T1000 (cell line): ENCODE results near the gene DDX17.

Source experiments
- DNase-seq: peaks from one replicate; lab custom pipeline; 2025; ENCODE audit warnings: mixed read lengths; lab: John Stamatoyannopoulos, UW

Gene DDX17

DNA sequence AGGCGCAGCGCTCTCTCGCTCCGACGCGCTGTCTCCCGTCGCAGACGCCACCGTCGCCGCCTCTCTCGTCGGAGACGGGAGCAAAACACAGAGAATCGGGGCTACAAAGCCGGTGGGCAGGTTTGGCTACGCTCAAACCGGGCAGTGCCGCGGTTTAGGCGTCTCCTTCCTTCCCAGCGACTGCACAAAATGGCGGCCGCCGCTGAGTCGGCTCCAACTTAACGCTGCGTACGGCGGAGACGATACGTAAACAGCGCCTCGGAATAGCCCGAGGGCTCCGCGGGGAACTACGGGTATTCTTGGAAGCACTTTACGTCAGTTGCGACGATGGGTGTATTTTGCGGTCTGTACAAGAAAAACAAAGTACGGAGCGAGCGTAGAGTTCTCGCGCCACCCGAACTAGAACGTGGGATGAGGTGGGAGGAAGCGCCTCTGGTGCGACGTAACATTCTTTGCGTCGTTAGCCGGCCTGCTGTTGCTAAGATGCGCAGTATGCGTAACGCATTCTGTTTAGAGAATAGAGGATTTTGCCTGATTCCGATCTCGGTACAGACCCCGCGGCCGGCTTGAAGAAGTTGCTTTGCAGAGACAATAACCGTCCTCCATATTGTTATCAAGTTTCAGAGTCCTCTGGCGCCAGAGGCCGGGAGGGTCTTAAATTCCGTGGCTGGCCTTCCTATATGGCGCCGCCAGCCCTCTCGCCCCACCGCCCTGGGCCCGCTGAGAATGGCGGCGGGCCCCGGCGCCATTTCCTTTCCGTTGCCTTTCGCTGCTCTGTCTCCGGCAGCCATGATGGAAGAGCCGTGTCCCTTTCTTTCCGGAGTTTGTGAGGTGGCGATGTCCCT lies at the start of gene DDX17:
TSS of gene DDX17 (minus strand) at position 194 of the 845 bp plus-strand sequence.
- peak; percentile 89 for DNase-seq

DNA sequence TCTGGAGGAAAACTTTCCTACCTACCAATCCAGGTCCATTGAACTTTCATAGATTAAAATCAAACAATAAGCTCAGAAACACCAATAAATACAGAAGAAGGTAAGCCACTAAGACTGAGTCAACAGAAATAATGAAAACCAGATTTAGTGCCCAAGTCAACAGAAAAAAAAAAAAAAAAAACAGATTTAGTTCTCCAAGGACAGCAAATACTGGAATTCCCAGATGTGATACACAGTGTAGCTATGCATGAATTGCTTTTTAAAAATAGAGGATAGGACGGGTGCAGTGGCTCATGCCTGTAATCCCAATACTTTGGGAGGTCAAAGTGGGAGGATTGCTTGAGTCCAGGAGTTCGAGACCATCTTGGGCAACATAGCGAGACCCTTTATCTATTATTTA lies 48.2 kb upstream of the DDX17 start:
- no peak for DNase-seq

DNA sequence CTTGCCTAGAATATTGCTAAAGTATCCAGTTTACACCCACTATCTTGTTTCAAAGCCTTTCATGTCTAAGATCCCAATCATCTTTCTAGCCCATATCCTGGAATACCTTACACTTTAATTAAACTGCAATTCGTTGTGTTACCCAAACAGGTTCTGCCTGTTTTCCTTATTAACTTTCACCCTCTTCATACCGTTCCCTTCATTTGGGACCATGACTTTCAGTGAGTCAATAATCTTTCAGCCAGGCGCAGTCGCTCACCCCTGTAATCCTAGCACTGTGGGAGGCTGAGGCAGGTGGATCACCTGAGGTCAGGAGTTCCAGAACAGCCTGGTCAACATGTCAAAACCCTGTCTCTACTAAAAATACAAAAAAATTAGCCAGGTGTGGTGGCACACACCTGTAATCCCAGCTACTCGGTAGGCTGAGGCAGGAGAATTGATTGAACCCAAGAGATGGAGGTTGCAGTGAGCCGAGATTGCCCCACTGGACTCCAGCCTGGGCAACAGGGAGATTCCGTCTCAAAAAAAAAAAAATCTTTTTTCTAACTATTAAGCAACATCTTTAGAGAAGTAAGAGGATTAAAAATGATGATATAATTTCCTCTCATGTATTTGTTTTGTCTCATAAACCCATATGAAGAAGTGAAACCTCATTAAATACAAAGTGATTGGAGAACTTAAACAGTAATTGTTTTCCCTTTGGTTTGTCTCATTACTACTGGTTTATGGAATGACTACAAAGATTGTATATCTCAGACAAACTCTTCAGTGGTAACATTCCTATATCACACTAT lies 43.2 kb upstream of the DDX17 start:
- DNase-seq, result no peak

DNA sequence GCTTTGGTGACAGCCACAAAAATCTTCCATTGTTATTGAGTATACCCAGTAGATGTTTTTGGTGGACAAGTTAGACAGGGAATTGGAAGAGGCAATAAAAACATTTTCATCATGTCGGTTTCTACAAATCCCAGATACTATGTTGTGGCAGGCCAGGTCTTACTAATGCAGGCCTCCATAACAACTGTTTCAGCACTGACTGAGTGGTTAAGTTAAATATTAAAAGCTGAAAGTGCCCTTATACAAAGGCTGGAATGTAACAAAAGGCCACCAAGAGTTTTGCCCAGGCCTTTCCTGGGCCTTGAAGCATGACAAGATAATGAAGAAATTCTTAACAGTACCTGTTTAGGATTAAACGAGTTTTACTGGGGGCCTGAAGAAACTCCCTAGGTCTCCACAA lies 34.6 kb upstream of the DDX17 start:
- DNase-seq, result no peak

DNA sequence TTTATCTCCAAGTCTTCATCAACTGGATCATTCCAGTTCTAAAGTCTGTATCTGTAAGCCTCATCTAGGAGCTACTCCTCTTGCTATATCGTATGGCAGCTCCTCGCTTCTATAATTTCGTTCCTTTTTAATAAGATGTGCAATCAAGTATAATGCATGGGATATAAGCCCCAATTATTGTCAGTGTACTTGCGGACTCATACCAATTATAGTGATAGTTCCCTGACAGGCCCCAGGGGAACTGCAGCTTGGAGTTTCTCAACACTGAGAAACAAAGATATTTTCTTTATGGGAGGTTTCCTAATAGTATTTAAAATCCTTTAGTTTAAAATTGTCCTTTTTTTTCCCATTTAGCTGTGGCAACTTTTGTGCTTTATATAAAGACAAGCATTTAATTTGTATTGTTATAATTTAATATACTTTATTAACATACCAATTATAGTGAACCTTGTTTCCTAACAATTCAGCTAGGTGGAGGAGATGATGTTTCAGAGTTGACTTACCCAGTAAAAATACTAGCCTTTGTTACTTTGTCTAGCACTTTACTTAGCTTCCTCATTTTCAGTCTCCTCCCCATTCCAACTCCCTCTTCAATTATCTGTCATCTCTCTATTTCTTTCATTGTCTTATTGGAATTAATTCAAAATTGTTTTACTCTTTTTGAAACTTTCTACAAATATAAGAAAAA lies 25.3 kb upstream of the DDX17 start:
- DNase-seq, result no peak

DNA sequence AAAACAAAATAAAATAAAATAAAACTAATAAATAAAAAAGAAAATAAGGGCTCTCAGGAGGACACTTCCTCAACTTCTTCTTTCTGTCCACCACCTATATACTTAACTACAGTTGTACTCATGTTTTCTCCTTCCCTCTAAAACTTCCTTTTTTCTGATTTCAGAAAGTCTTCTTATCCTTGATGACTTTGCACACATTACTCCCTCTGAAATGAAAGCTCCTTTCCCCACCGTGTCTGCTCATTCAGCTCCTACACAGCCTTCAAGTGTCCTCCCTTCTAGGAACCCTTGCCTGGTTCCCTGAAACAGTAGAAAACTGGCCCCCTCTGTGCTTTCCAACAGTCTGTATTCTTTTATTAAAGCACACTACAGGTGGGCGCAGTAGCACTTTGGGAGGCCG lies 18.3 kb upstream of the DDX17 start:
- DNase-seq, result no peak

DNA sequence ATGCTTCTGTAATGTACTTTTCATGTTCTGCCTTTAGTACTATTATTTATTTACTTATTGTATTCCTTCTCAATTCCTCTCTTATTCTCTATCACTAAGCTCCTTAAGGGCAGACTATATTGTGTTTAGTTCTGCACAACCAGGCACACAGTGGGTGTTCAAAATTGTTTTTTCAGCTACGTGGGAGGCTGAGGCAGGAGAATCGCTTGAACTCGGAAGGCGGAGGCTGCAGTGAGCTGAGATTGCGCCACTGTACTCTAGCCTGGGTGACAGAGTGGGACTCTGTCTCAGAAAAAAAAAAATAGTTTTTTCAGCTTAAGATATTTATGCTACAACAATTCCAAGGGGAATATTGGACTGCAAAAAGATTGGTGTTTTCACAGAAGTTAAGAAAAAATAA lies 17.4 kb upstream of the DDX17 start:
- DNase-seq, result no peak

DNA sequence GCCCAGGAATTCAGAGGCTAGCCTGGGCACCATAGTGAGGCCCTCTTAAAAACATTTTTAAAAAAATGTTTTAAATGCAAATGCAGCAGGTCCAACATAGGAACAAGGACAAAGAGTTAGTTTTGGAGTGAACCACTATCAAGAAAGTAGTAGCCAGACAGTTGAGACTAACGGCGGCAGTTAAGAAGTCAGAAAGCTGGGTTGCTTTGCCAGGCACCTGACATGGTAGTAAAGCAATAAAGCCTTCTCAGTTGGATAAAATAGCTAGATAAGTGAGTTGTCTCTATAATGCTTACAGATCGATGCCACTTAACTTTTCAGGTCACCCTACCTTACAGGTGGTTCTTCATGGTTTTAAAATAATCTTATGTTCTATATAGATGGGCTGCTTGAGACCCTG lies 16.9 kb upstream of the DDX17 start:
- no peak for DNase-seq

DNA sequence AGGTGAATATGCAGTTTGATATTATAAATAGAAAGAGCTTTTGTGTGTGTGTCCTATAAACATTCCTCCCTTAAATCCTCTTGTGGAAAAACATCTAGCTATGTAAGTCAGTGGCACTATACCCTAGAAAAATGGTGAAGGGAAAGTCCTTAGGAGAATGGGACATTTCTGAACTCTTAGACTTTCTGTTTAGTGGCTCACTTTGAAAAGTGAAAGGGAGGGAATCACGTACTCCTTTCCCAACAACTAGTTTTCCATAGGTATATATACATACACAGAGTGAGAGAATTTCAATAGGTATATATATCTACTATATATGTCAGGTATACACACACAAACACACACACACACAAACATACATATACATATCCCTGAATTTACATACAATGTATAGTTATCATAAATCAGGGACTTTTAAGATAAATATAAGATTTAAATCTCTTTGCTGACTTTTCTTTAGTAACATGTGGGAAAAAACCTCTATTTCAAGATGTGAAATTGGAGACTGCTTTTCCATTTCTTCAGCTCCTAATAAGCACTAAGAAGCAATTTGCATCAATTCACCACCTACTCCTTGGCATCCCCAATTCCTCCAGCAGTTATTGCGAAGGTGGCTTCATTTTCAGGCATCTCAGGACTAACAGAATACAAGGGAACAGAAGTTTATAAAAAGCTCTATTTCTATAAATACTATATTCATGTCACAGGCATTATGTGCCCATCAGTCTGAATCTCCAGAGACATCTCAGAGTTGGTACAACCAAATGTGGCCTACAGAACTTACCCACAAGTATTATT lies 13.5 kb upstream of the DDX17 start:
- no peak for DNase-seq

DNA sequence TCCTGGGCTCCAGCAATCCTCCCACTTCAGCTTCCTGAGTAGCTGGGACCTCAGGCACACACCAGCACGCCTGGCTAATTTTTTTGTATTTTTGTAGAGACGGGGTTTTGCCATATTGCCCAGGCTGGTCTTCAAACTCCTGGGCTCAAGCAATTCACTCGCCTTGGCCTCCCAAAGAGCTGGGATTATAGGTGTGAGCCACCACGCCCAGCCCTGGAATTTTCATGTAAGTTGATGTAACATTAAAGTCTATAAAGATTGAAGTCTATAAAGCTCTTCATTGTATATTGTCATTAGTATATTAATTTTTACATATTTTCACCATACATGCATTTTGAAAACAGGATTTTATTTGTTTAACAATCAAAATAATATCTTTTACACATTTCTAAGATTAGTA lies 12.5 kb upstream of the DDX17 start:
- no peak for DNase-seq

DNA sequence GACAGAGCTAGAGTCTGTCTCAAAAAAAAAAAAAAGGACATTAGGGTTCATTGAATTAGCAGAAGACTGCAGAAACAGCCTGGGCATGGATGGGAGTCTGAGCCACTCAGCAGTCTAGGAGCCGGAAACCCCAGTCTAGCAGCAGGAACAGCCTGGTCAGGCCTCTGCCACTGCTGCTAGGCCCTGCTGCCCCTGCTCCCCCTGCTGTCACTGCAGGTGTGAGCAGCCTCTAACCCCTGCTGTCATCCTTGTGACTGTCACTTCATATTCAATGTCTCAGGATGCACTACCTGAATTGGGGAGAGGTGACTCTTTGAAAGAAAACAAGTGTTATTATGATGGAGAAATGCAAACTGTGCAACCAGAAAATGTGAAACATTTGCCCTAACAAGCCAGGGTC lies 7.0 kb upstream of the DDX17 start:
- no peak for DNase-seq

DNA sequence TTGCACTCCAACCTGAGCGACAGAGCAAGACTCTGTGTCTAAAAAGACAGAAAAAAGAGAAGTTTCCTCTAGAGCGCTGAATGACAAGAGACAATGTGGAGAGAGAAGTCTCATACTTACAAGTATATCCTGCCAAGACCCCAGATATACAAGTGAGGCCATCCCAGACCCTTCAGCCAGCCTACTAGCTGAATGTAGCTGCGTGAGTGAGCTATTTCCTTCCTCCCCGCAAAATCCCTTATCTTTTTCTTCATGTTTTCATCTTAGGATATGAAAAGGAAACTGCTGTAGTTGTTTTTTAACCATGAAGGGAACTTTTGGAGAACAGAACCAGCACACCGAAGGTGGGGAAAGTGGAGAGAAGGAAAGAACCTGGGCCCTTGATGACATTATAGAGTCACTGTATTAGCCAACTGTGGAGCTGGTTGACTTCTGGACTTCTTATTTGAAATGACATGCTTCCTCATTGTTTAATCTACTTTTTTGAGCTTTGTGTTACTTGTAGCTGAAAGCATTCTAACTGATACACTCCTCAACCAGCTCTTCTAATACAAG lies 4.4 kb upstream of the DDX17 start:
- DNase-seq, result no peak

DNA sequence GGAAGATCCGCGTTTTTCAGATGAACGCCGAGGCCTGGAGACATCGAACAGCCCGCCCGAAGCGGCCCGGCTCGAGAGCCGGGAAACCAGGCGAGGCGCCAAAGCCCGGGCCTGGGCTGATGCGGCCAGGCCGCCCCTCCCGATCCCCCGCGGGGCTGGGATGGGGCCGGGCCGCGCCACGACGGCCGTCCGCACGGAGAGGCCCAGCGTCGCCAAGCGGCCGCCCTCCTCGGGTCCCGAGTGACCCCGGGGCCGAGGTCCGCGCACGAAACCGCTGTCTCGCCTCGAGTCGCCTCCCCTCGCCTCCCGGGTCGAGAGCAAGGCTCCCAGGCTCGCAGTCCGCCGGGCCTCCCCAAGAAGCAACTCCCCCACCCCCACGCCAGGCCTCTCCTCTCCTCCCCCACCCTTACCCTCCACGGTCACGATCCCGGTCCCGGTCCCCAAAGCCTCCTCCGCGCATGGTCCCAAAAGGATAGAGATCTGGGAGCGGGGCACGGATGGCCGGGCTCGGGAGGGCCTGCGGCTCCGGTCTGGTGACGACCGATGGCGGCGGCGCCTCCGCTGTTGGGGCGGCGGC lies 482 bp downstream of the DDX17 start:
- DNase-seq, result peak; percentile 58

DNA sequence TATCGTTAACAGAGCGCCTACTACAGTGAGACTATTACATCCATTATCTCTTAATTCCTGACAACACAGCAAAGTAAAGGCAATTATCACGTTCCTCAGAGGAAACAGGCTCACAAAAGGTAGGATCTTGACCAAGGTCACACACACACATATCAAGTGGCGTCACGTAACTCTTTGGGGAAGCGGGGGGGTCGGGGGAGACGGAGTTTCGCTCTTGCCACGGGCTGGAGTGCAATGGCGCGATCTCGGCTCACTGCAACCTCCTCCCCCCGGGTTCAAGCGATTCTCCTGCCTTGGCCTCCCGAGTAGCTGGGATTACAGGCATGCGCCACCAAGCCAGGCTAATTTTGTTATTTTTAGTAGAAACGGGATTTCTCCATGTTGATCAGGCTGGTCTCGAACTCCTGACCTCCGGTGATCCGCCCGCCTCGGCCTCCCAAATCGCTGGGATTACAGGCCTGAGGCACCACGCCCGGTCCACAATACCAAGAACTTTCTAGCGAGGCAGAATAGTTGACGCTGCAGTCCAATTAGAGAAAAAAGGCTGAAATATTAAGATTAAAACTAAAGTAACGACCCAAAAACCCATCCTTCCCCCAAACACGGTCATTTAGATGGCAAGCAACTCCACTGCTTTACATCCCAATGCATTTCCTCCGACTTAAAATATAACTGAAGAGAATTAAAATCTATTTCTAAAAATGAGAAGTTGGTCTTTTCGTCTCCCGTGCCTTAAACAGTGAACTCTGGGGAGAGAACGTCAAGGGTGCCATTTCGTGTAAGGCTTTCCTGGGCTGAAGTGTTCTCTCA lies 1.2 kb downstream of the DDX17 start:
- no peak for DNase-seq

DNA sequence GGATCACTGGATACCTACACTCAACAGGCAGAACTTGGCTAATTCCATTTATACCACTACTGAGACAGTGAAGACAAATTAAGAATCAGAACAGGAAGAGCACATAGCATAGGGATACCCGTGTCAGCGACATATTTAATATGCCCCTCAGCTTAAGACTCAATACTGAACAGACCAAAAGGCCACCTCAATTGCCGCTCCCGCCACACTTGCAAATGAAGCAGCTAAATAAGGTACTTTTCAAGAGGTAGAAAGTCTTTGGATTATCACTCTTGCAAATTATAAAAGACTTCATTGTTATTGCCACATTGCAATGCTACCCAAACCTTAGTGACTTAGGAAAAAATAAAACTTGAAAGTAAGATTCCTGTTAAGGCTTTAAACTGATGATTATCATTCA lies 3.1 kb downstream of the DDX17 start:
- no peak for DNase-seq

DNA sequence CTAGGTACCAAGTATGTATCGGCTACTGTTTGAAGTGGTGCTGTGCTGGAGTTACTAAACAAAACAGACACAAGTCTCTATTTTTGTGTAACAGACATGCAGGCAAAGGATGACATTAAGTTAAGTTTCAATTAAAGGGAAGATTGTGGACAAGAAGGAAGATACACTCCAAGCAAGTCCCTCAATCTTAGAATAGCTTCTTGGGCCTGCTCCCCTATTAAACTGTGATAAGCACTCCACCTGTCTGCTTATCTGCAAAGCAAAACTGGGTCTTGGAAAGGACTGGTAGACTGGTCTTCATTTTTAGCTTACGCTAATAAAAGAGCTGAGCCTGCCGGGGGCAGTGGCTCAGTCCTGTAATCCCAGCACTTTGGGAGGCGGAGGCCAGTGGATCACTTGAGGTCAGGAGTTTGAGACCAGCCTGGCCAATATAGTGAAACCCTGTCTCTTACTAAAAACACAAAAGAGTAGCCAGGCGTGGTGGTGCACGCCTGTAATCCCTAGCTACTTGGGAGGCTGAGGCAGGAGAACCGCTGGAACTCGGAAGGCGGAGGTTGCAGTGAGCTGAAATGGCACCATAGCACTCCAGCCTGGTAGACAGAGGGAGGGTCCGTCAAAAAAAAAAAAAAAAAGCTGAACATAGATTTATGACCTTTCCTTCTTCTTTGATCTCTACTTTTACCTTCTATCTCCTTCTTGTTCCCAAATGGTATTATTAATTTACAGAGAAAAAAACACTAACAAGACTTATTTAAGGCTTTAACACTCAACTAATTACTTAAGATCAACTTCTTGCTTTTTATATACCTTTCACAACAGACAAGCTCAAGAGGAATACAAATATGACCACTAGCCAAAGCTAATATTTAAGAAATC lies 4.1 kb downstream of the DDX17 start:
- DNase-seq, result no peak

DNA sequence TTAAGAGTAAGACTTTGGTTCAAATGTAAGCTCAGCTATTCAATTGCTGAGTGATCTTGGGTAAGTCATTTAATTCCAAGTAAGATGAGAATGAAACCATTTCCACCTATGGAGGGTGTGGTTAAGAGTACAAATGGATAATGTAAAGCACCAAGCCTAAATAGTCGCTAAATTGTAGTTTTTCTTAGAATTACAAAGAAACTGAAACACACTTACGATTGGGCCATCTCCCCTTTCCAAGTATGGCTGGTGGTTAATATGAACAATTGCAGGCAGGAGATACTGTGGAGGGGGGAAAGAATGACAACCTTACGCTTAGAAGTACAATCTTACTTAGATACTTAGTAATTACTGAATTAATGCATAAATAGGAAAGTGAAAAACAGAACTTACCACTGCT lies 8.2 kb downstream of the DDX17 start:
- DNase-seq, result no peak

DNA sequence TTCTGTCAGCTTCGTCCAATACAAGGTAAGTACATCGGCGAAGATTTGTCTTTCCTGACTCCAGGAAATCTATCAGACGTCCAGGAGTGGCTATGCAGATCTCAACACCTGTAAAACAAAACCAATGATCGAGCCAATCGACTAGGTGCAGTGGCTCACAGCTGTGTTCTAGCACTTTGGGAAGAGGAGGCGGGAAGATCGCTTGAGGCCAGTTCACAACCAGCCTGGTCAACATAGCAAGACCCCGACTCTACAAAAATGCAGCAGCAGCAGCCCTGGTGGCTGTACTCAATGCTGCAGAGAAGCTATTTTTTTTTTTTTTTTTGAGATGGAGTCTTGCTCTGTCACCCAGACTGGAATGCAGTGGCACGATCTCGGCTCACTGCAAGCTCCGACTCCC lies 11.2 kb downstream of the DDX17 start:
- DNase-seq, result no peak

DNA sequence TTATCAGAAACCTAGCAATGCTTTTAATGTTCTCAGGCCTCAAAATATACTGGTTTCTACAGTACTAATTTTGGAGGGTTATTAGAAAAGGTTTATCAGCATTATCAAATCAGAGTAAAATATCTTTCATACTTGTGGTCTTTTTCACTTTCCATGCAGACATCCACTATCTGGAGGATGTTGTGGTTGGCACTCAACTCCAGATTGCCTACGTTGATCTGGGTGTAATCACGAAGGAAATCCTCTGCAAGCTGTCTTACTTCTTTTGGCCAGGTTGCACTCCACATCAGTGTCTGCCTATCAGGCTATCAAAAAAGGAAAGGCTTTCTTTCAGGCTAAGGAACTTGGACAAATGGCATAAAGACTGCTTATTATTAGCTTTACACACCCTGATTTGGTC lies 11.6 kb downstream of the DDX17 start:
- DNase-seq, result no peak
